ENCODE results near the gene EIF4H.

Gene EIF4H

GRCh38 chr7:74228951-74229900, 55.1 kb downstream of the EIF4H start:
- DNase-seq, result no peak

- DNase-seq, result no peak
Observed at GRCh38 chr7:74230446-74231231, 56.5 kb downstream of the EIF4H start.

GRCh38 chr7:74231232-74231590, 57.1 kb downstream of the EIF4H start:
- DNase-seq, result no peak

- DNase-seq, result no peak
Observed at GRCh38 chr7:74233655-74234285, 59.6 kb downstream of the EIF4H start.

- no peak for DNase-seq
Observed at GRCh38 chr7:74235518-74236268, 61.5 kb downstream of the EIF4H start.

GRCh38 chr7:74236284-74236683, 62.1 kb downstream of the EIF4H start:
- DNase-seq, result no peak

GRCh38 chr7:74240482-74240881, 66.3 kb downstream of the EIF4H start:
- DNase-seq, result no peak

GRCh38 chr7:74242122-74242443, 67.9 kb downstream of the EIF4H start:
- no peak for DNase-seq

GRCh38 chr7:74246497-74246896, 72.3 kb downstream of the EIF4H start:
- DNase-seq, result no peak

Data from NCI-H1417 treated with DMSO at 0.1 percent for 48 hours (cell line).